GM18498 (cell line): ENCODE results near the gene AQP12B.

Experiments used
- ATAC-seq: cut with Tn5 transposase; IDR thresholded peaks from one replicate; pipeline ENCODE4 v1.9.1; 2021; ENCODE audit warnings: mild to moderate bottlenecking, moderate library complexity; ENCODE audit not compliant: unreplicated experiment

AQP12B gene

DNA sequence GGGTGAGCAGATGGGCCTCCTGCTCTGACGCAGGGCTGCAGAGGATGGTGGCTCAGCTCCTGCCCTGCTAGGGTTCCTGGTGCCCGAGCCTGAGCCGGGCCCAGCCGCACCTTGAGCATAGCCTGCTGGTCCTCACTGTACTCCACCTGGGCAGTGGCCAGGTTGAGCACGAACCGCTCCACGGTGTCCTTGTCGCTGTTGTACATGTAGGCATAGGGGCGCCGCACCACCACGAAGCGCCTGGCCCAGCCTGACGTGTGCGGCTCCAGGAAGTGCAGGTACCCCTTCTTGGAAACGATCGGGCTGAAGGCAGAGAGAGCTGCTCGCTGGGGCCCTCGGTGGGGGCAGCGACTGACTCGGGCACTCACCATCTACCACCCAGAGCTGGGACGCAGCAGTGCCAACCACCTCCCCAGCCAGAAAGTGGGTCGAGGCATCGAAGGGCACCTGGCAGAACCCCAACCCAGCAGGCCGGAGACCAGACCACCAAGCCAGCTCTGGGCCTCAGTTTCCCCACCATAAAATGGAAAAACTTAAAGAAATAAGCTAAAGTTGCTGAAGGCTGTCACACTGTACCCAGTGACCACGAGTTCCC, 36.3 kb upstream of the AQP12B start:
- ATAC-seq: no peak

DNA sequence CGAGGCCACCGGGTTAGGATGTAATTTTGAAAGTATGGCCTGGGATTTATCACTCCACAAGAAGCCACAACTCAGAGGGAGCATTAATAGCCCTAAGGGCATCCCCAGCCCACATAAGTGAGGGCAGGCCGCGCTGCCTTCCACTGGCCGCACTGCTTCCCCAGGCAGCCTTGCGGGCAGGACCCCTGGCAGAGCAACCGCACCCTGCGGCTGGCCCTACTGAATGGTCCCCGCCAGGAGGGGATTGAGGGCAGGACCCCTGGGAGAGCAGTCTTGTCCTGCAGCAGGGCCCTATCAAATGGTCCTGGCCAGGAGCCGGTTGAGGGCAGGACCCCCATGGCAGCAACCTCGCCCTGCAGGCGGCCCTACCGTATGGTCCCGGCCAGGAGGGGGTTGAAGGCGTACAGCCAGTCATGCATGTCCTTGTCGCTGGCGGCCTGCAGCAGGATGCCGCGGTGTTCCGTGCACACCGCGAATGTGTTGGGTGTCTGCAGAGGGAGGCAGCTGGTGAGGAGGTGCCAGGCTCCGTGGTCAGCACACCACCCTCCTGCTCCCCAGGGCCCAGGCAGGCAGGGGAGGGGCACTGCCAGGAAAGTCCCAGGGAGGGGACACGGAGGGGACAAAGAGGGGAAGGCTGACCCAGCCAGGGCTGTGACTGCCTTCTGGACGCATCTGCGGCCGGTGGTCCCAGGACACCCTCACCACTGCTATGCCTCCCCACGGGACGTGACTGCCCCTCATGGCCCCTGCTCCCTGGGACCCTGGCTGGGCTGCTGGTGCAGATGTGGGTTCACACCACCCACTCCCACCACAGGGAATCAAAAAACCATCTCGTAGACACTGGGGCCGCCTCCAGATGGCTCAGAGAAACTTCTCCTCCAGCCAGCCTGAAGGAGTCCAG, 35.2 kb upstream of the AQP12B start:
- ATAC-seq: no peak

DNA sequence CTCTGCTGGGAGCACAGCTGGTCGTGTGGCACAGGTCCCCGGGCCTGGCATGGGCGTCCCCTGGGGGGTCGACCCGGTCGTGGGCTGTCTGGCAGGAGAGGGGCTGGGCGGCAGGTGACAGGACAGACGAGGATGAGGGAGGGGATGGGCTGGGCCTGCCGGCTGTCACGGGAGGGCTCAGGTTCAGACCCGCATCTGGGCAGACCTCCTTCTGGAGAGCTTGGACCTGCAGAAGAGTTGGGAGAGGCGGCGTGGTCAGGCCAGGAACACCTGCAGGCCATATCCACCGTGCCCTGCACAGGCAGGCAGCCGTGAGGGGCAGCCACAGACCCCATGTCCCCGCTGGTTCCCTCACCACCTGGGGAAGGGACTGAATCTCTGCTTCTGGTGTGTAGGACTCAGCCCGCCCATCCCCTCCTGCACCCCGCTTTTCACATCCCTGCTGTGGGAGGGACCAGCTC, 34.5 kb upstream of the AQP12B start:
- ATAC-seq: no peak

DNA sequence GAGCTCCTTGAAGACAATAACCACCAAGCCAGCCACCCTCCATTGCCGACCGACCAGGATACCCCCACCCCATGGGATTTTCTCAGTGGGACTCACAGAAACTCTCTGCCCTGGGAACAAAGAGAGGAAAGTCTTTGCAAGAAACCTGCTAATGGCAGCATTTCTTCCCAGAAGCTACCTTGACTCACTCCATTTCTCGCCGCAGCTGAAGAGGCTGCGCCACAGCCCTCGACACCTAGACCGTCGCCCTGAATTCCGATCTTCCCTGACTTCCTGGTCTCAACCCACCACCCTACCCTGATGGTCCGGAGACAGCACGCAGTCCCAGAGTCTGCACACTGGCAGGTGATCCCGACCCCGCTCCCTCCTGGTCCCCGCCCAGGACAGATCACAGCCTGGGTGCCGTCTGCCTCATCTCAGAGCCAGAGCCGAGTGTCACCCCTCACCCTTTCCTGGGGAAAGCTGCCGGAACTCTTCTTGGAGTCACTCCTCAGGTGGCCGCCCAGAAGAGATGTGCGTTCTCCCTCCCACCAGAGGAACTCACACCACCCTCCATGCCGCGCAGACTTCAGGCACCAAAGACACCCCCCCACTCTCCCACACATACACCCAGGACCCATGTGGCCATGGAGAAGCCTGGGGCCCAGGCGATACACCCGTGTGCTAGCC, 33.6 kb upstream of the AQP12B start:
- ATAC-seq: no peak

DNA sequence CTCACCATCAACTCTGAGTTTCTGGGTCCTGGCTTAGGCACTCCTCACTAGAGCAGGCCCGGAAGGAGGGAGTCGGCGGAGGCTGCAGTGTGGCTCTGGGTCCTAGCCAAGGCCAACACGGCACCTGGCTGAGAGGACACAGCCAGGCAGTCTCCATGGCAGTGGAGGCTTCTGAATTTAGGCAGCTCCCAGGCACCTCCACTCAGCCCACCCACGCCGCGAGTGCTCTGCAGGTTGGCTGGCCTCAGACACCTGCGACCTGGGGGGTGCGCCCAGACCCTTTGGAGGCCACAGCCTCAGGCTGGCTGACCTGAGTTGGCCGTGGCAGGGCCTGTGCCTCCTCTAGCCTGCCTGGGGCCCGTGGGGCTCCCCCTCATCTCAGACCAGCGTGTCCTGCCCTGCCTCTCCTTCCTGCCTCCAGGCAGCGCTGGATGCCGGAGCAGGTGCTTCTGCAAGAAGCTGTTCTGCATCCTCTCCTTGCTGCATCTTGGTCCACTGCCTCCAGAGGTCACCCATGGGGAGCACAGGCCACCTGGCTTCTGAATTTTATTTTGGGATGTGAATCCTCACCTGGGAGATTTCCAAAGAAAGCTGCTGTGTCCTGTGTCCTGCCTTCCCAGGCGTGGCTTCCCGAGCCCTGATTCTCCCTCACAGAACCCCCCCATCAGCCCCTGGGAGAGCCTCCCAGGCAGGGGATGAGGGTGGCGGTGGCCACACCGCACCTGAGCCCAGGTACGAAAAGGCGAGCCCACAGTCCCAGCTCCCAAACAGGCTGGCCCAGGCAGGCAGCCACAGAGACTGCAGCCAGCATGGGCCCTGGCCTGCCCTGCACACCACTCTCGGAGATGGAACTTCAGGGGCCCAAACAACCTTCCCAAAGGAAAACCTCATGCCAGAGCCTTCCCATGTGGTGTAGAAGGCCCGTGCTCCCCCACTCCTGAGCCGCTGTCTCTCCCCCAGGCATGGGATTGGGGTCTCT, 32.4 kb upstream of the AQP12B start:
- no peak for ATAC-seq

DNA sequence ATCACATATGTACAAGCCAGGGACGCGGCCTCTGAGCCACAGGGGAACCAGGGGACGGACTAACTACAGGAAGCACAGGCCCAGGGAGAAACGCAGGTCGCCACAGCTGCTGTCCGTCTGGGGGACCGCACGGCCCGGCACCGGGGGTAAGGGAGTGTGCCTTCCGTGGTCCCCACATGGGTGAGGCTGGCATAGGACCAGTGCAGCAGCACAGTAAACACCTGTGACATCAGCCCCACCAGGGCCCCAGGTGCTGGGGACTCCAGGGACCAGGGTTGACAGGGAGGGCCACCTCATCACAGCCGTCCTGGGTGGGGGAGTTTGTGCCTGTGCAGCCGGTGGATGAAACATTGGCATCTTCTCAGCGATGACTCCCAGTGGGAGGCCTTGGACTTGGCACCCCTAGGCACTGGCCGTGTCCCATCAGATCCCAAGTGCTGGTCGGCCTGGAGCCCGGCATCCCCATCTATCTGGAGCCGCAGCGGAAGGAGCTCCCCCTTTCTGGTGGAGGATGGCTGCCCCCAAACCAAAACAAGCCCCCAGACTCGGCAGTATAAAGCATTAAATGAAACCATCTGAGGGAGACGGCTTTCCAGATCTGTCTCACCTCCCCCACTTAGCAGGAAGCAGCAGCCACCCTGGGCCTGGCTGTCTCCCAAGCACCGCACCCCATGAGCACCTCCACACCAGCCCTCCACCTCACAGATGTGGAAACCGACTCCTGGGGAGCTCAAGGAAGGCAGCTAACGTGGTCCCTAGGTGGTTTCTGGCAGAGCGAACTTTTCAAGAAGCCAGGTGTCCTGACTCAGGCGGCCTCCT, 31.5 kb upstream of the AQP12B start:
- no peak for ATAC-seq

DNA sequence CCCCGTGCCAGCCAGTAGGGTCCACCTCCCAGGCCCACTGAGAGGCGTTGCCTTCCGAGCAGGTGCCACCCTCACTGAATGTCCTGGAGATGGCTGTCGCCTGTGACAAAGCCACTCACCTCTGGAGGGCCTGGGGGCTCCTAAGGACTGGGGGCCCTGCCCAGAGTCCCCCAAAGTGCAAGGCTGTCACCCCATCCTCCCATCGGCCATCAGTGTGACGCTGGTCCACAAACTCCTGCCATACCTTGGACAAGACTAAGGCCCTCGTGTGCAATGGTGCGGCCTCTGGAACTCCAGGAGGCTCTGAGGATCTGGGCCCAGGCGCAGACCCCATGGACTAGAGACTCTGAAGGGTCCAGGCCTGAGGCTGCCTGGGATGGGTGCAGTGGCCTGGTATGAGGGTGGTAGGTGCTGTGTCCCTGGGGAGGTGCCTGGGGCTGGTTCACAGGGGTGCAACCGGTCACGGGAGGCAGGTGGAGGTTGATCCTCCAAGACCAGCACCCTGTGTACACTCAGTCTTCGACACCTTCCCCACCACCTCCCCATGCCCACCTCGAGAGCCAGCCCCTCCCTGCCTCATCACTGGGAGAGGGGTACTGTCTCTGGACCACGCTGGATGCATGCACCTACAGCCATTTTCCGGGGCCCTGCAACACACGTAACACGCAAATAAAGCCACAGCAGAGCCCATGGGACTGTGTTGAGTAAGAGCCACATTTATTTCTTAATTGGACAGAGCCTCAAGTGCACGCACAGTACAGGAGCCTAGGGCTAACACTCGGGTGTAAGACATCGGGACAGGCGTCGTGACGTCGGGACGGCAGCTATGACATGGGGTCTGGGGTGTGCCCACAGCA, 30.6 kb upstream of the AQP12B start:
- ATAC-seq: no peak

DNA sequence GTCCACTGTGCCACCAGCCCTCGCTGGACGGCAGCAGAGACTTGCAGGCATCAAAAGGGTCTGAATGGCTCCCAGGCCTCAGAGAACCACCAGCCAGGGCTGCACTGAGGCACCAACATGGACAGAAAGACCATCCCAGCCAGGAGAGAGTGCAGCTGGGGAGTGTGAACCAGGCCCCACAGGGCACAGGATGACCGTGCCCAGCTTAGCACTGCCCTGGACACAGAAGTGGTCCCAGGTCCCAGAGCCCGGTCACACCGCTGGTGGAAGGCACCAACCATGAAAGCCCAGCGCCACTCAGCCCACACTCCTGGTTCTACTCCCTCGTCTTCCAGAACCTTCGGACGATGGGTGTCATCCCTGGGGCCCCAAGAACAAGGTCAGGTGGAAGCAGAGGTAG, 29.4 kb upstream of the AQP12B start:
- no peak for ATAC-seq

DNA sequence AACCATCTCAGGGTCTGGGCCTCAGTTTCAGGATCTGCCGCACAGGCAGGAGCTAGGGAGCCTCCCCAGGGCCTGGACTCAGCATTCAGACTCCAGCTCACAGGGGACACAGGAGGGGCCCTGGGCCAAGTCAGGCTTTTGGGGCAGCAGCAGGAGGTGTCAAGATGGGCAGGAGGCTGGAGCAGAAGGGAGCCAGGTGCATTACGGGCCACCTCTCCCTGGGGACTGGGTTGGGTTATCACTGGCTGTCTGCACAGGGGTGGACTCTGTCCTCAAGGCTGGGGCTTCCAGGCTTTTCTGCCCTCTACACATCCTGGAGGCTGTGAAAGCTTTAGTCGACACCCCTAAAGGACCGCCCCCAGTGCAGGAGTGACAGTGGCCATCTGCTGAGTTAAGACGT, 29.0 kb upstream of the AQP12B start:
- no peak for ATAC-seq

DNA sequence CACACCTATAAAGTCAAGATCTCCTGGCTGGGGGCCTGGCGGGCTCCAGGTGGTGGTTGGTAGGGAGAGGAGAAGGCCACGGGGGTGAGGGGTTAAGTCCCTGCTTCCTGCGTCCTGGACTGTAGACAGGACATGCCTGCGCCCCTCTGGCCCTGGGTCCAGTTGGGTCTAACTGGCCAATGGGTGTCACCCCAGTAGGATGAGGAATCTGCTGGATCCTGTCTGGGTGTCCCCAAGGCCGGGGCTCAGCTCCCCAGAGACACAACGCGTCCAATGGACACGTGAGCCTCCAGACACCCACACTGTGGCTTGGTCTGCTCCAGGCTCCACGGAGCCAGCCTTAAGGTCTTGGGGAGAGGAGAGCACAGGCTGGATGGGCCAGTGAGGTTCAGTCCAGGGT, 28.6 kb upstream of the AQP12B start:
- ATAC-seq: no peak

DNA sequence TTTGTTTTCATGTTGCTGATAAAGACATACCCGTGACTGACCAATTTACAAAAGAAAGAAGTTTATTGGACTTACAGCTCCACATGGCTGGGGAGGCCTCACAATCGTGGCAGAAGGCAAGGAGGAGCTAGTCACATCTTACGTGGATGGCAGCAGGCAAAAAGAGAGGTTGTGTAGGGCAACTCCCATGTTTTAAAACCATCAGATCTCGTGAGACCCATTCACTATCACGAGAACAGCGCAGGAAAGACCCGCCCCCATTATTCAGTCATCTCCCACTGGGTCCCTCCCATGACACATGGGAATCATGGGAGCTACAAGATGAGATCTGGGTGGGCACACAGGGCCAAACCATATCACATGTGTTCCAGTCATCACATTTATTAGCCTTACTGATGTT, 25.8 kb upstream of the AQP12B start:
- no peak for ATAC-seq

DNA sequence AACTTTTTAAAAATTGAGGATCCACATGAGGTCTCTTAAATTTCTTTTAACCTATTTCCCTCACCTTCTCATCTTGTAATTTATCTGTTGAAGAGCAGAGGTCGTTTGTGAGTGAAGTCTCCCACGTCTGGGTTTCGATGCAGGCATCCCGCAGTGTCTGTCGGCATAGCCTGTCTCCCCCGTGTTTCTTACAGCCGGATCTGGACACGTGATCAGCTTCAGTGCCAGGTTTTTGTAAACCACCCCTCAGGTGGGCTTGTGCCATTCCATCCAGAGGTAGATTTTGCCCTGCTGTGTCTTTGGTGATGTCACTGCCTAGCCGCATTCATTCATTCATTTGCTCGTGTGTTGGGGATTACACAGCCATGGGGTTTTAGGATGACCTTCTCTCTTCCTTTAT, 25.1 kb upstream of the AQP12B start:
- no peak for ATAC-seq

DNA sequence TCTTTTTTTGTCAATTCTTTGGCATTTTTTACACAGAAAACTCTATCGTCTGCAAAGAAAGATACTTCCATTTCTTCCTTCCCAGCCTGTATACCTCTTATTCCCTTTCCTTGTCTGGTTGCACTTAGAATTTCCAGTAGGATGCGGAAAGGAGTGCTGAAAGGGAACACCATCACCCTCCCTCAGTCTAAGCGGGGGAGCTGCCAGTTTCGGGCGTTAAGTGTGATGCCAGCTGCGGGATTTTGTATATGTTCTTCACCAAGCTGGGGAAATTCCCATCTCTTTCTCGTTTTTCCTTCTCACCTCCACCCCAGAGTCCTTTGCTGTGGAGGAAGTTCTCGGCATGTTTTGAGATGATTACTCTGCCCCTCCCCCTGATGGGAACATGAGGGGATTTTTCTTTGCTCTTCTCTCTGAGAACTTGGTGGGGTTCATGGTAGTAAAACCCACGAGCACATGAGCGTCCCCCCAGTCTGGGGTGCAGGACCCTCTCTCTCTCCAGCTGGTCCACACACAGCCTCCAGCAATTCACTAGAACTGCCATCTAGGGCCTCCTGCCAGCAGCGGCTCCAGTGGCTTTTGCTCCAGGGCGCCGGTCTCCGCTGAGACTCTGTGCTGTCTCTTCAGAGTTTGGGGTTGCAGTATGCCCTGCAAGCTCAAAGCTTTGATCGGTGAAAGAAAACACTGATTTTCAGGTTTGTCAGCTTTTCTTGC, 24.5 kb upstream of the AQP12B start:
- no peak for ATAC-seq

DNA sequence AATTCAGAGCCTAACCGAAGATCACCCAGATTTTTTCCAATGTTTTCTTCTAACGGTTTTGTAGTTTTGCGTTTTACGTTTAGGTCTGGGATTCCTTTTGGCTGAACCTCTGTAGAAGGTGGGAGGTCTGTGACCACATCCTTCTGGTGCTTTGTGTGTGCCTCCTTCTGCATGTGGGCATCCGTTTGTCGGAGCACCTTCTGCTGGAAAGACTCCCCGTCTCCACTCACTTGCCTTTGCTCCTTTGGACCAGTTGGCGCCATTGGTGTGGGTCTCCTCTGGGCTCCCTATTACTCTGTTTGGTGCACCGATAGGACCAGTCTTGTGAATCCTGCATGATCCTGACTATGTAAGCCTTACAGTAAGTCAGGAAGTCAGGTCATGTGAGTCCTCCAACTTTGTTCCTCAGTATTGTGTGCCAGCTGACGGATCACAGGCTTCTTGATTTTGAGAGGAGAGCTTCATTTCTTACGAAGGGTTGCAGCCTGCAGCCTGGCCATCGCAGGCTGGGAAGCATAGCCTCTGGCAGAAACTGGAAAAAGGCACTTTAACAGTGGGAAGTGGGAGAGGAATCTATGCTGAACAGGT, 22.6 kb upstream of the AQP12B start:
- ATAC-seq: no peak

DNA sequence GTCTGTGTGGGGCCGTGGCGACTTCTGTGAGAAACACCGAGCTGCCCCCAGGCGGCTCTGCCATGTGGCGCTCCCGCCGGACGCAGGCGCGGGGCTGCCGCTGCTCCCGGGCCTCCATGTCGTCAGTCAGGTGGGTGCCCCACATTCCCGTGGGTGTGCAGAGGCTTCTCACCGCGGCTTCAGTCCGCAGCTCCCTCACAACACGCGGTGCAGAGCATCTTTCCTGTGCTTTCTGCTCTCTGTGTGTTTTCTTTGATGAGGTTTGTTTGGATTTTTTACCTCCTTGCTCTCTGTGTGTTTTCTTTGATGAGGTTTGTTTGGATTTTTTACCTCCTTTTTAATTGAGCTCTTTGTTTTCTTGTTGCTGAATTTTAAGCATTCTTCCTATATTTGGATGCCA, 22.0 kb upstream of the AQP12B start:
- ATAC-seq: no peak

DNA sequence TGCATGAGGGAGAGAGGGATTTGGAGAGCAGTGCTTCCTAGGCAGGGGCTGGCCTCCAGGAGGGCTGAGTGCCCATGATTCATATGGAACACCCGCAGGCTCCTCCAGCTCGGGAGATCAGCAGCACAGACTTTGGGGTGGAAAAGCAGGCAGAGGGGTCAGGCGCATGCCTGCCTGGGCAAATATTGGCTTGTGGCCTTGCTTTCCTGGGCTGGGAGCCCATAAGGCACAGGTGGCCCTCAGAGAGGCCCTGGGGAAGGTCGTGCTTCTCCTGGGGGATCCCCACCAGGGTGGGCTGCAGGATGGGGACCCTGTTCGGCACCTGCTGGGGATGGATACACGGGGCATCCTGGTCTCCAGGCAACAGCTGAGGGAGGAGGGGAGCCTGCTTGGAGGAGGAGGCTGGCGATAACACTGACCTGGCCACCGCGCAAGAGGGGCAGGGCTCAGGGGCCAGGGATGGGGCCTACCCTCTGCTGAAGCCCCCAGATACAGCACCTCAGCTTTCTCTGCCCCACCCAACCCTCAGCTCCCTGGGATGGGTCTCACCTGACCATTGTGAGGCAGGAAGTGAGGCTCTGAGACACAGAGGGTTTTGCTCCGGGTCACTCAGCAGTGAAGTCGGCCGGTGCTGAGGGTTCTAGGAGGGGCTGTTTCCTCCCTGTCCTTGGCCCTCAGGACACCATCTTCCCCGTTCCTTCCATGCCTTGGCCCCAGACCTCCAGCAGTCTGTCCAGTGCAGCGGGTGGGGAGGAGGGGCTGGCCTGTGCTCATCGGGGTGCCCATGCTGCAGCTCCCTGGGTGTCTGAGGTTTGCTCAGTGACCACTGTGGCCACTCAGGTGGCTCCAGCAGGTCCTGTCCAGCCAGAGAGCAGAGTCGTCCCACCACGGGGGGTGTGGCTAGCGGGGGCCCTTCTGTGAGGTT, 21.0 kb upstream of the AQP12B start:
- no peak for ATAC-seq

DNA sequence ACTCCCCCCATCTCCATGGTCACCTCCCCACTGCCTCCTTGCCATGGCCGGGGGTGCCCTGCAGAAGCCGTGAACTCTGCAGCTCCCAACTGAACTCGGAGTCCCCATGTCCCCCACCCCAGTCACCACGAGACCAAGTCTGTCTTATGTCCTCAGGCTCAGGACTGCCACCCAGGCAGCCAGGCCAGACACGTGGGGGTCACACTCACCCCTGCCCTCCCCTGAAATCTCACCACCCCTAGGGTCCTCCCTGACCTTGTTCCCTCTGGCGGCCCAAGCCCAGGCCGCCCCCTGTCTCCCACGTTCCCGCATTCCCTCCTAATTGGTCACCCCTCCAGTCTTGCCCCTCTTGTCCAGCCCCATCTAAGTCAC, 19.9 kb upstream of the AQP12B start:
- ATAC-seq: no peak
